GM21528 (cell line): ENCODE results near the gene THRSP.
"Not testable (repeated sequence)": the region's sequence is repeated elsewhere in the genome, so short reads cannot be mapped to it uniquely, and the experiment has no call there.

Experiments used
- ATAC-seq: cut with Tn5 transposase; IDR thresholded peaks from one replicate; pipeline ENCODE4 v1.9.1; 2021; ENCODE audit warnings: mild to moderate bottlenecking, moderate library complexity; ENCODE audit not compliant: unreplicated experiment, low FRiP score

Gene THRSP

GRCh38 chr11:78084506-78084905, 20.8 kb downstream of the THRSP start:
- not testable (repeated sequence) for ATAC-seq

GRCh38 chr11:78085972-78086371, 22.3 kb downstream of the THRSP start:
- ATAC-seq = no peak

GRCh38 chr11:78086521-78087074, 22.9 kb downstream of the THRSP start:
- not testable (repeated sequence) for ATAC-seq

GRCh38 chr11:78094250-78094649, 30.6 kb downstream of the THRSP start:
- no peak for ATAC-seq

GRCh38 chr11:78097666-78098385, 34.2 kb downstream of the THRSP start:
- ATAC-seq = no peak

- no peak for ATAC-seq
These were observed 36.0 kb downstream of the THRSP start for GRCh38 chr11:78099666-78100065.

- no peak for ATAC-seq
These were observed 36.6 kb downstream of the THRSP start for GRCh38 chr11:78100261-78100660.

GRCh38 chr11:78100676-78101472, 37.2 kb downstream of the THRSP start:
- ATAC-seq = no peak

- ATAC-seq = no peak
These were observed 45.7 kb downstream of the THRSP start for GRCh38 chr11:78109081-78110015.

GRCh38 chr11:78110351-78110750, 46.7 kb downstream of the THRSP start:
- ATAC-seq = no peak

- ATAC-seq = no peak
These were observed 47.2 kb downstream of the THRSP start for GRCh38 chr11:78110830-78111229.

GRCh38 chr11:78111298-78111697, 47.6 kb downstream of the THRSP start:
- no peak for ATAC-seq

- peak; percentile 67 for ATAC-seq
These were observed 49.1 kb downstream of the THRSP start for GRCh38 chr11:78112582-78113275.
